CD14-positive monocyte (primary cell): Measurements from ENCODE around the gene MRM3. TPM values are rescaled to one million over a fixed set of nuclear protein-coding genes. Genes with fewer than 3 reads are reported as not detected.
"Not testable (repeated sequence)": the region's sequence is repeated elsewhere in the genome, so short reads cannot be mapped to it uniquely, and the experiment has no call there.

Source experiments
- DNase-seq, 3 donors: peaks; one replicate each; pipeline ENCODE4 v3.0.0-alpha.2; 2011 to 2022
- H2AFZ ChIP-seq: 2 replicates; pipeline ENCODE4 v1.6.0; 2012; ENCODE audit warnings: mild to moderate bottlenecking, low read depth, low read length, inconsistent platforms; ENCODE audit not compliant: insufficient read depth, poor library complexity, severe bottlenecking
- H3K27ac ChIP-seq, 2 donors: 1 replicate in 1 of 2; 2 replicates in 1 of 2; pipeline ENCODE4 v1.5.1; 2012 to 2013; ENCODE audit warnings: low read length in 2 of 2, control low read depth in 1 of 2, inconsistent platforms in 1 of 2, low read depth in 1 of 2, mild to moderate bottlenecking in 1 of 2
- H3K27me3 ChIP-seq, 2 donors: one replicate each; pipeline versions ENCODE4 v1.6.0 to v1.6.1; 2011 to 2013; ENCODE audit warnings: low read length in 2 of 2; ENCODE audit not compliant: control insufficient read depth in 2 of 2, insufficient read depth in 2 of 2
- H3K36me3 ChIP-seq, 2 donors: replicated peaks in 1 of 2; 1 replicate in 1 of 2; 2 replicates in 1 of 2; pipeline versions ENCODE4 v1.5.1 to v1.6.1; 2012 to 2013; ENCODE audit warnings: low read length in 2 of 2, control low read depth in 1 of 2, inconsistent platforms in 1 of 2, mild to moderate bottlenecking in 1 of 2; ENCODE audit not compliant: insufficient read depth in 2 of 2, control insufficient read depth in 1 of 2
- H3K4me1 ChIP-seq, 2 donors: 1 replicate in 1 of 2; 2 replicates in 1 of 2; pipeline versions ENCODE4 v1.5.1 to v1.6.1; 2012 to 2013; ENCODE audit warnings: low read length in 2 of 2, control low read depth in 1 of 2, inconsistent platforms in 1 of 2, mild to moderate bottlenecking in 1 of 2, moderate library complexity in 1 of 2; ENCODE audit not compliant: insufficient read depth in 2 of 2, control insufficient read depth in 1 of 2
- H3K4me2 ChIP-seq: replicated peaks from 2 replicates; pipeline ENCODE3; 2012; ENCODE audit warnings: low read length, moderate library complexity, mild to moderate bottlenecking; ENCODE audit not compliant: poor library complexity, severe bottlenecking; ENCODE audit errors: extremely low read depth
- H3K4me3 ChIP-seq, 3 experiments: fragments of 200-600 bp in 1 of 3; sonication (generic) in 1 of 3; replicated peaks in 1 of 3; 1 replicate in 2 of 3; 2 replicates in 1 of 3; pipeline ENCODE4 v1.5.1; 2011 to 2013; ENCODE audit warnings: low read length in 3 of 3, mild to moderate bottlenecking in 3 of 3, control low read depth in 2 of 3, low read depth in 2 of 3, inconsistent platforms in 1 of 3, moderate library complexity in 1 of 3
- H3K79me2 ChIP-seq: 2 replicates; pipeline ENCODE4 v1.6.0; 2012; ENCODE audit warnings: mild to moderate bottlenecking, control low read depth, inconsistent platforms, low read length, moderate library complexity; ENCODE audit not compliant: insufficient read depth
- H3K9ac ChIP-seq: 2 replicates; pipeline ENCODE4 v1.6.0; 2017; ENCODE audit warnings: low read length, mild to moderate bottlenecking; ENCODE audit not compliant: insufficient read depth, poor library complexity, severe bottlenecking
- H3K9me3 ChIP-seq, 2 donors: replicated peaks in 1 of 2; 1 replicate in 1 of 2; 2 replicates in 1 of 2; pipeline versions ENCODE4 v1.5.1 to v1.6.1; 2012 to 2013; ENCODE audit warnings: low read length in 2 of 2, control low read depth in 1 of 2; ENCODE audit not compliant: control insufficient read depth in 1 of 2, insufficient read depth in 1 of 2
- H4K20me1 ChIP-seq: 2 replicates; pipeline ENCODE4 v1.6.0; 2012; ENCODE audit warnings: mild to moderate bottlenecking, low read length, control low read depth, moderate library complexity; ENCODE audit not compliant: insufficient read depth
- H3K27ac Mint-ChIP-seq, 7 donors: one replicate each; pipeline ENCODE4 v1.8.0; 2020; ENCODE audit warnings: mild to moderate bottlenecking in 7 of 7, mixed read lengths in 7 of 7, moderate library complexity in 6 of 7, inconsistent platforms in 2 of 7
- H3K27me3 Mint-ChIP-seq, 3 donors: one replicate each; pipeline ENCODE4 v1.8.0; 2021 to 2022; ENCODE audit warnings: low read depth in 3 of 3, mild to moderate bottlenecking in 3 of 3, mixed read lengths in 3 of 3, moderate library complexity in 3 of 3, inconsistent platforms in 1 of 3
- H3K36me3 Mint-ChIP-seq, 2 donors: one replicate each; pipeline ENCODE4 v1.8.0; 2020; ENCODE audit warnings: mixed read lengths in 2 of 2, inconsistent platforms in 1 of 2, mild to moderate bottlenecking in 1 of 2
- H3K4me1 Mint-ChIP-seq: one replicate; pipeline ENCODE4 v1.8.0; 2020; ENCODE audit warnings: mild to moderate bottlenecking, mixed read lengths
- H3K4me3 Mint-ChIP-seq, 2 donors: one replicate each; pipeline ENCODE4 v1.8.0; 2020; ENCODE audit warnings: mild to moderate bottlenecking in 2 of 2, mixed read lengths in 2 of 2, moderate library complexity in 1 of 2
- H3K9me3 Mint-ChIP-seq, 7 donors: one replicate each; pipeline ENCODE4 v1.8.0; 2020 to 2022; ENCODE audit warnings: mixed read lengths in 7 of 7, mild to moderate bottlenecking in 6 of 7, moderate library complexity in 6 of 7, inconsistent platforms in 2 of 7
- CTCF ChIP-seq: fragments of 200-600 bp; IDR thresholded peaks from one replicate; pipeline ENCODE4 v1.8.0; 2022; ENCODE audit warnings: antibody characterized with exemption, mild to moderate bottlenecking
- WGBS: methylation state at CpG from one replicate; pipeline ENCODE4 v1.1.5; 2013; ENCODE audit warnings: missing lambda C conversion rate; ENCODE audit not compliant: insufficient coverage; 5-methylcytosine and 5-hydroxymethylcytosine counted together
- intact Hi-C, 2 donors: fragments of 100-400 bp; cut with micrococcal nuclease; formaldehyde crosslinking; loops; one replicate each; pipeline versions ENCODE4 v1.15.0 to v1.15.1; 2023
- polyA plus RNA-seq, 3 donors: library from polyadenylated mRNA; depleted of rRNA in 1 of 3; unstranded in 2 of 3; stranded (reverse) in 1 of 3; fragments of 300-500 nt in 2 of 3; fragments of >200 nt in 1 of 3; fragmentation: Illumina TruSeq in 2 of 3; gene quantifications; 1 replicate in 2 of 3; 2 replicates in 1 of 3; pipeline ENCODE4 v1.2.3, GENCODE V29; 2012 to 2021

MRM3 gene
- polyA plus RNA-seq, 3 donors: 9.3 to 15.4 (median 12.8) TPM

- TF ChIP-seq CTCF: no peak
- Histone ChIP-seq H3K9ac (no peak overlapping the region), H3K4me1 (no peaks in the 10 kb centered on the region), H3K9me3 (no peaks in the 10 kb centered on the region), H3K4me3 (no peak overlapping the region), H3K27ac (no peak overlapping the region), H3K36me3 (peaks cover 51 to 71% of the 10 kb centered on the region in 2 donors), H4K20me1 (no peaks in the 10 kb centered on the region), H3K4me2 (no peak overlapping the region), H2AFZ (no peak overlapping the region), H3K27me3 (no peaks in the 10 kb centered on the region), H3K79me2 (peaks cover 3% of the 10 kb centered on the region)
- Mint-ChIP-seq H3K4me1 (no peaks in the 10 kb centered on the region), H3K36me3 (peaks cover 63 to 78% of the 10 kb centered on the region in 2 donors), H3K27ac (peak overlapping the region in 1 of 7 donors; percentile 48), H3K27me3 (peaks cover 0 to 5% (median 2%) of the 10 kb centered on the region in 3 donors), H3K4me3 (no peak overlapping the region), H3K9me3 (peaks cover 0 to 3% (median 0%) of the 10 kb centered on the region in 7 donors)
- 100% methylated on average over 6 of the region's 14 CpGs for WGBS
- DNase-seq: no peak
- intact Hi-C loops: no loop called here
Observed at GRCh38 chr17:789160-789840, 7.1 kb downstream of the MRM3 start.

DNA sequence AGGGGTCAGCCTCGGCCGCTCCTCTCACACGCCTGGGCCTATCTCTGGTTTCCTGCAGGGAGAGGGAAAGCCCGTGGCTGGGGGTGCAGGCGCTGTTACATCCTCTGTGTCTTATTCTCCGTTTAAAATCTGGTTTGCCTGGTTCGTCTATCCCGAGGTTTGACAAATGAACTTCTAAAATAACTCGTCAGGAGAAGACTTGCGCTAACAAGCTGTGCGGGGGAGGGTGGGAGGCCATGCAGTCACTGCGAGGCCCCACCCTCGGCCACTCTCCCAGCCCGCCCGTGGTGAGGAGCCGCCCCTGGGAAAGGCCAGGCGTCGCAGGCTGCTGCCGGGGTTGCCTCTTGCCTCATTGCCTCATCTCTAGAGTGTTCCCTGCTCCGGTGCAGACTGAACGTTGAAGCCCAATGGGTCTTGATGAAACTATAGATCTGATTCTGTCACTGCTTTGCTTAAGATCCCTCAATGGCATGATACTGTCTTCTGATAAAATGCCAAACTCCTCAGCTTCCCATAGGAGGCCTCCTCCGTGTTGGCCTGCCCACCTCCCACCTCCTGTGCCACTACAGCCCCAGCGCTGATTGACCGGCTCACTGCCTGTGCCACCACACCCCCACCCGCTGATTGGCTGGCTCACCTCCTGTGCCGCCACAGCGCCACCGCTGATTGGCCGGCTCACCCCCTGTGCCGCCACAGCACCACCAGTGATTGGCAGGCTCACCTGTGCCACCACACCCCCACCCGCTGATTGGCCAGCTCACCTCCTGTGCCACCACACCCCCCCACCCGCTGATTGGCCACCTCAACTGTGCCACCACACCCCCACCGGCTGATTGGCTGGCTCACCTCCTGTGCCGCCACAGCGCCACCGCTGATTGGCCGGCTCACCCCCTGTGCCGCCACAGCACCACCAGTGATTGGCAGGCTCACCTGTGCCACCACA lies 8.0 kb downstream of the MRM3 start:
- H4K20me1 ChIP-seq, H3K4me2 ChIP-seq, H3K27me3 Mint-ChIP-seq, H2AFZ ChIP-seq, H3K4me3 ChIP-seq, H3K9me3 Mint-ChIP-seq, H3K27me3 ChIP-seq, H3K9me3 ChIP-seq, H3K79me2 ChIP-seq, H3K4me1 Mint-ChIP-seq, H3K4me3 Mint-ChIP-seq, H3K27ac ChIP-seq, H3K9ac ChIP-seq, DNase-seq, H3K4me1 ChIP-seq: not testable (repeated sequence)
- H3K36me3 ChIP-seq: peaks cover 51 to 64% of the 10 kb centered on the region in 2 donors
- peak overlapping the region in 1 of 7 donors; percentile 19 for H3K27ac Mint-ChIP-seq
- H3K36me3 Mint-ChIP-seq: peaks cover 57 to 72% of the 10 kb centered on the region in 2 donors
- 93% methylated on average over 18 of the region's 38 CpGs for WGBS
- intact Hi-C loops: loop anchor here in 1 of 2 donors (5.0 kb wide), 1 partner anchor 192 kb away; no protein-coding TSS in a partner anchor

- not testable (repeated sequence) for H3K27ac Mint-ChIP-seq, H3K27me3 Mint-ChIP-seq, H3K4me3 Mint-ChIP-seq, H4K20me1 ChIP-seq, H3K9ac ChIP-seq, H3K4me1 ChIP-seq, H2AFZ ChIP-seq, H3K9me3 Mint-ChIP-seq, H3K79me2 ChIP-seq, H3K4me2 ChIP-seq, H3K27ac ChIP-seq, H3K9me3 ChIP-seq, H3K4me1 Mint-ChIP-seq, H3K27me3 ChIP-seq, H3K4me3 ChIP-seq, DNase-seq
- intact Hi-C loops: loop anchor here in 1 of 2 donors (5.0 kb wide), 1 partner anchor 191 kb away; no protein-coding TSS in a partner anchor
- WGBS: 100% methylated on average over 4 of the region's 12 CpGs
- peaks cover 51 to 64% of the 10 kb centered on the region in 2 donors for H3K36me3 ChIP-seq
- peaks cover 57 to 70% of the 10 kb centered on the region in 2 donors for H3K36me3 Mint-ChIP-seq
Observed at GRCh38 chr17:790874-791247, 8.7 kb downstream of the MRM3 start.
